Measurements from ENCODE around the gene LPAR3.
A peak's percentile ranks its signal among the peaks of the same experiment; 100 is the strongest.
"Not testable (repeated sequence)": the region's sequence is repeated elsewhere in the genome, so short reads cannot be mapped to it uniquely, and the experiment has no call there.

LPAR3 gene

GRCh38 chr1:84902727-84903126, 9.7 kb upstream of the LPAR3 start:
- not testable (repeated sequence) for DNase-seq

- DNase-seq = no peak
Observed at GRCh38 chr1:84899969-84900368, 7.0 kb upstream of the LPAR3 start.

GRCh38 chr1:84896279-84896678, 3.3 kb upstream of the LPAR3 start:
- no peak for DNase-seq

GRCh38 chr1:84890566-84890965, 2.4 kb downstream of the LPAR3 start:
- DNase-seq = no peak

GRCh38 chr1:84889437-84889836, 3.6 kb downstream of the LPAR3 start:
- no peak for DNase-seq

- DNase-seq = peak; percentile 11
Observed at GRCh38 chr1:84888753-84889152, 4.3 kb downstream of the LPAR3 start.

- DNase-seq = no peak
Observed at GRCh38 chr1:84887261-84887934, 5.6 kb downstream of the LPAR3 start.

- DNase-seq = no peak
Observed at GRCh38 chr1:84885469-84885868, 7.5 kb downstream of the LPAR3 start.

- no peak for DNase-seq
Observed at GRCh38 chr1:84884671-84885389, 8.2 kb downstream of the LPAR3 start.

- no peak for DNase-seq
Observed at GRCh38 chr1:84883286-84883685, 9.7 kb downstream of the LPAR3 start.

- no peak for DNase-seq
Observed at GRCh38 chr1:84877592-84877991, 15.4 kb downstream of the LPAR3 start.

GRCh38 chr1:84876353-84876752, 16.7 kb downstream of the LPAR3 start:
- peak; percentile 24 for DNase-seq

- DNase-seq = no peak
Observed at GRCh38 chr1:84873366-84873765, 19.6 kb downstream of the LPAR3 start.

- DNase-seq = no peak
Observed at GRCh38 chr1:84872696-84873355, 20.2 kb downstream of the LPAR3 start.

- no peak for DNase-seq
Observed at GRCh38 chr1:84871181-84871580, 21.8 kb downstream of the LPAR3 start.

GRCh38 chr1:84870591-84870990, 22.4 kb downstream of the LPAR3 start:
- no peak for DNase-seq

- no peak for DNase-seq
Observed at GRCh38 chr1:84869720-84870119, 23.3 kb downstream of the LPAR3 start.

GRCh38 chr1:84862810-84863251, 30.2 kb downstream of the LPAR3 start:
- peak; percentile 81 for DNase-seq

- no peak for DNase-seq
Observed at GRCh38 chr1:84861988-84862644, 30.9 kb downstream of the LPAR3 start.

GRCh38 chr1:84861516-84861915, 31.5 kb downstream of the LPAR3 start:
- no peak for DNase-seq

GRCh38 chr1:84859866-84860265, 33.1 kb downstream of the LPAR3 start:
- DNase-seq = no peak

GRCh38 chr1:84857906-84858305, 35.1 kb downstream of the LPAR3 start:
- no peak for DNase-seq

GRCh38 chr1:84856726-84857270, 36.2 kb downstream of the LPAR3 start:
- DNase-seq = no peak

Data from activated CD4-positive, alpha-beta T cell treated with anti-CD3 and anti-CD28 coated beads, Interleukin-2, amount 50 U/mL, for 16 hours (primary cell).